ENCODE data around the gene SHLD2.
"Not testable (repeated sequence)": the region's sequence is repeated elsewhere in the genome, so short reads cannot be mapped to it uniquely, and the experiment has no call there.

GRCh38 chr10:87191841-87192240, 96.8 kb downstream of the SHLD2 start:
- TF ChIP-seq CTCF (IDR thresholded peaks at IDR 0.05); SIN3A (IDR thresholded peaks at IDR 0.05; ENCODE audit: borderline replicate concordance, insufficient read depth, low read depth, low read length); POLR2AphosphoS5 (IDR thresholded peaks at IDR 0.05; ENCODE audit: low read depth, low read length); REST (IDR thresholded peaks at IDR 0.05; ENCODE audit: insufficient read depth in 1 of 2, low read depth in 2 of 2, low read length in 1 of 2): not testable (repeated sequence)
